HepG2 (cell line): Measurements from ENCODE around the gene CUL4B. TPM values are rescaled to one million over a fixed set of nuclear protein-coding genes. Genes with fewer than 3 reads are reported as not detected.
A peak's percentile ranks its signal among the peaks of the same experiment; 100 is the strongest.

Source experiments
- EED ChIP-seq: sonication (generic); formaldehyde crosslinking; IDR thresholded peaks from 2 replicates; pipeline ENCODE4 v1.5.0; 2020; ENCODE audit warnings: mild to moderate bottlenecking, missing genetic modification reagents
- MXD4 ChIP-seq: IDR thresholded peaks from 2 replicates; pipeline ENCODE4 v1.6.1; 2016; ENCODE audit warnings: mild to moderate bottlenecking, missing biosample characterization, missing genetic modification reagents
- NFYB ChIP-seq: sonication (generic); formaldehyde crosslinking; IDR thresholded peaks from 2 replicates; pipeline ENCODE4 v1.4.0; 2020; ENCODE audit warnings: missing genetic modification reagents
- PPARG ChIP-seq: conservative IDR thresholded peaks from 2 replicates; pipeline ENCODE4 v1.6.1; 2016; ENCODE audit warnings: missing biosample characterization, missing genetic modification reagents
- RARG ChIP-seq: sonication (generic); formaldehyde crosslinking; IDR thresholded peaks from 2 replicates; pipeline ENCODE4 v1.4.0; 2020; ENCODE audit warnings: low read depth, mild to moderate bottlenecking, missing genetic modification reagents
- SMARCE1 ChIP-seq: fragments of 450-650 bp; IDR thresholded peaks from 2 replicates; pipeline ENCODE4 v1.6.1; 2017; ENCODE audit warnings: borderline replicate concordance
- TOE1 ChIP-seq: sonication (generic); formaldehyde crosslinking; IDR thresholded peaks from 2 replicates; pipeline ENCODE4 v1.4.0; 2020; ENCODE audit warnings: mild to moderate bottlenecking, missing genetic modification reagents
- WIZ ChIP-seq: sonication (generic); formaldehyde crosslinking; IDR thresholded peaks from 2 replicates; pipeline ENCODE4 v1.5.1; 2020; ENCODE audit warnings: mild to moderate bottlenecking, missing genetic modification reagents
- ZFP62 ChIP-seq: sonication (generic); formaldehyde crosslinking; IDR thresholded peaks from 2 replicates; pipeline ENCODE4 v1.4.0; 2020; ENCODE audit warnings: missing genetic modification reagents
- ZNF260 ChIP-seq: sonication (generic); formaldehyde crosslinking; IDR thresholded peaks from 2 replicates; pipeline ENCODE4 v1.4.0; 2020; ENCODE audit warnings: missing genetic modification reagents, low read depth, mild to moderate bottlenecking, borderline replicate concordance
- ZNF570 ChIP-seq: sonication (generic); formaldehyde crosslinking; IDR thresholded peaks from 2 replicates; pipeline ENCODE4 v1.4.0; 2020; ENCODE audit warnings: mild to moderate bottlenecking, missing genetic modification reagents, borderline replicate concordance
- ZNF614 ChIP-seq: IDR thresholded peaks from 2 replicates; pipeline ENCODE4 v1.6.1; 2018; ENCODE audit warnings: missing biosample characterization, missing genetic modification reagents, inconsistent platforms, borderline replicate concordance
- ZNF670 ChIP-seq: sonication (generic); formaldehyde crosslinking; IDR thresholded peaks from 2 replicates; pipeline ENCODE4 v1.8.0; 2022; ENCODE audit warnings: mild to moderate bottlenecking, missing genetic modification reagents, borderline replicate concordance
- ZNF776 ChIP-seq: sonication (generic); formaldehyde crosslinking; IDR thresholded peaks from 2 replicates; pipeline ENCODE4 v1.4.0; 2020; ENCODE audit warnings: mild to moderate bottlenecking, missing genetic modification reagents
- ZXDC ChIP-seq: sonication (generic); formaldehyde crosslinking; IDR thresholded peaks from 2 replicates; pipeline ENCODE4 v1.5.0; 2020; ENCODE audit warnings: mild to moderate bottlenecking, missing genetic modification reagents
- polyA plus RNA-seq, 8 experiments: library from polyadenylated mRNA; depleted of rRNA in 3 of 8; stranded (reverse) in 7 of 8; unstranded in 1 of 8; fragments of >200 nt; fragmentation: Illumina TruSeq in 4 of 8; extraction: Trizol in 4 of 8; gene quantifications; 2 replicates each; pipeline versions ENCODE4 v1.2.1 to v1.2.3, GENCODE V29; 2011 to 2016; ENCODE audit warnings: low read depth in 4 of 8, missing spikeins in 1 of 8, mixed read lengths in 1 of 8; ENCODE audit not compliant: insufficient read depth in 1 of 8
- total RNA-seq, 5 experiments: library from RNA; depleted of rRNA; stranded (reverse); fragments of >200 nt; fragmentation: Illumina TruSeq; extraction: Trizol; gene quantifications; 2 replicates each; pipeline ENCODE4 v1.2.3, GENCODE V29; 2016; ENCODE audit warnings: low read depth in 1 of 5
- TF ChIP-seq, protein P1 (sequence below): sonication (generic); formaldehyde crosslinking; IDR thresholded peaks from 2 replicates; pipeline ENCODE4 v1.4.0; 2020; ENCODE audit warnings: missing genetic modification reagents
- TF ChIP-seq, protein P2 (sequence below): sonication (generic); formaldehyde crosslinking; IDR thresholded peaks from 2 replicates; pipeline ENCODE4 v1.4.0; 2020; ENCODE audit warnings: mild to moderate bottlenecking, missing genetic modification reagents

The CUL4B gene
- total and polyA plus RNA-seq, 2 of the 13 experiments (the other 11 are each of a cell fraction or from before 2014, with no cell fraction given), result 21.6 to 28.5 TPM

GRCh38 chrX:120485638-120486520 is 74.9 kb downstream of the CUL4B start (continued):
- TF ChIP-seq ZXDC (CRISPR knock-in tag) (0 out of 2 replicates have a peak, but pooled peaks have one; percentile 60), MXD4 (no peak), ZNF614 (CRISPR knock-in tag) (0 out of 2 replicates have a peak, but pooled peaks have one; percentile 26), EED (CRISPR knock-in tag) (no peak), ZNF776 (no peak), TOE1 (no peak), SMARCE1 (no peak), ZNF670 (no peak), ZNF260 (CRISPR knock-in tag) (no peak), RARG (CRISPR knock-in tag) (no peak), ZFP62 (CRISPR knock-in tag) (no peak), ZNF570 (no peak), PPARG (no peak), WIZ (CRISPR knock-in tag) (no peak), NFYB (CRISPR knock-in tag) (no peak)
- TF ChIP-seq, protein P1, sequence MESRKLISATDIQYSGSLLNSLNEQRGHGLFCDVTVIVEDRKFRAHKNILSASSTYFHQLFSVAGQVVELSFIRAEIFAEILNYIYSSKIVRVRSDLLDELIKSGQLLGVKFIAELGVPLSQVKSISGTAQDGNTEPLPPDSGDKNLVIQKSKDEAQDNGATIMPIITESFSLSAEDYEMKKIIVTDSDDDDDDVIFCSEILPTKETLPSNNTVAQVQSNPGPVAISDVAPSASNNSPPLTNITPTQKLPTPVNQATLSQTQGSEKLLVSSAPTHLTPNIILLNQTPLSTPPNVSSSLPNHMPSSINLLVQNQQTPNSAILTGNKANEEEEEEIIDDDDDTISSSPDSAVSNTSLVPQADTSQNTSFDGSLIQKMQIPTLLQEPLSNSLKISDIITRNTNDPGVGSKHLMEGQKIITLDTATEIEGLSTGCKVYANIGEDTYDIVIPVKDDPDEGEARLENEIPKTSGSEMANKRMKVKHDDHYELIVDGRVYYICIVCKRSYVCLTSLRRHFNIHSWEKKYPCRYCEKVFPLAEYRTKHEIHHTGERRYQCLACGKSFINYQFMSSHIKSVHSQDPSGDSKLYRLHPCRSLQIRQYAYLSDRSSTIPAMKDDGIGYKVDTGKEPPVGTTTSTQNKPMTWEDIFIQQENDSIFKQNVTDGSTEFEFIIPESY (CRISPR knock-in tag), result no peak
- TF ChIP-seq, protein P2, sequence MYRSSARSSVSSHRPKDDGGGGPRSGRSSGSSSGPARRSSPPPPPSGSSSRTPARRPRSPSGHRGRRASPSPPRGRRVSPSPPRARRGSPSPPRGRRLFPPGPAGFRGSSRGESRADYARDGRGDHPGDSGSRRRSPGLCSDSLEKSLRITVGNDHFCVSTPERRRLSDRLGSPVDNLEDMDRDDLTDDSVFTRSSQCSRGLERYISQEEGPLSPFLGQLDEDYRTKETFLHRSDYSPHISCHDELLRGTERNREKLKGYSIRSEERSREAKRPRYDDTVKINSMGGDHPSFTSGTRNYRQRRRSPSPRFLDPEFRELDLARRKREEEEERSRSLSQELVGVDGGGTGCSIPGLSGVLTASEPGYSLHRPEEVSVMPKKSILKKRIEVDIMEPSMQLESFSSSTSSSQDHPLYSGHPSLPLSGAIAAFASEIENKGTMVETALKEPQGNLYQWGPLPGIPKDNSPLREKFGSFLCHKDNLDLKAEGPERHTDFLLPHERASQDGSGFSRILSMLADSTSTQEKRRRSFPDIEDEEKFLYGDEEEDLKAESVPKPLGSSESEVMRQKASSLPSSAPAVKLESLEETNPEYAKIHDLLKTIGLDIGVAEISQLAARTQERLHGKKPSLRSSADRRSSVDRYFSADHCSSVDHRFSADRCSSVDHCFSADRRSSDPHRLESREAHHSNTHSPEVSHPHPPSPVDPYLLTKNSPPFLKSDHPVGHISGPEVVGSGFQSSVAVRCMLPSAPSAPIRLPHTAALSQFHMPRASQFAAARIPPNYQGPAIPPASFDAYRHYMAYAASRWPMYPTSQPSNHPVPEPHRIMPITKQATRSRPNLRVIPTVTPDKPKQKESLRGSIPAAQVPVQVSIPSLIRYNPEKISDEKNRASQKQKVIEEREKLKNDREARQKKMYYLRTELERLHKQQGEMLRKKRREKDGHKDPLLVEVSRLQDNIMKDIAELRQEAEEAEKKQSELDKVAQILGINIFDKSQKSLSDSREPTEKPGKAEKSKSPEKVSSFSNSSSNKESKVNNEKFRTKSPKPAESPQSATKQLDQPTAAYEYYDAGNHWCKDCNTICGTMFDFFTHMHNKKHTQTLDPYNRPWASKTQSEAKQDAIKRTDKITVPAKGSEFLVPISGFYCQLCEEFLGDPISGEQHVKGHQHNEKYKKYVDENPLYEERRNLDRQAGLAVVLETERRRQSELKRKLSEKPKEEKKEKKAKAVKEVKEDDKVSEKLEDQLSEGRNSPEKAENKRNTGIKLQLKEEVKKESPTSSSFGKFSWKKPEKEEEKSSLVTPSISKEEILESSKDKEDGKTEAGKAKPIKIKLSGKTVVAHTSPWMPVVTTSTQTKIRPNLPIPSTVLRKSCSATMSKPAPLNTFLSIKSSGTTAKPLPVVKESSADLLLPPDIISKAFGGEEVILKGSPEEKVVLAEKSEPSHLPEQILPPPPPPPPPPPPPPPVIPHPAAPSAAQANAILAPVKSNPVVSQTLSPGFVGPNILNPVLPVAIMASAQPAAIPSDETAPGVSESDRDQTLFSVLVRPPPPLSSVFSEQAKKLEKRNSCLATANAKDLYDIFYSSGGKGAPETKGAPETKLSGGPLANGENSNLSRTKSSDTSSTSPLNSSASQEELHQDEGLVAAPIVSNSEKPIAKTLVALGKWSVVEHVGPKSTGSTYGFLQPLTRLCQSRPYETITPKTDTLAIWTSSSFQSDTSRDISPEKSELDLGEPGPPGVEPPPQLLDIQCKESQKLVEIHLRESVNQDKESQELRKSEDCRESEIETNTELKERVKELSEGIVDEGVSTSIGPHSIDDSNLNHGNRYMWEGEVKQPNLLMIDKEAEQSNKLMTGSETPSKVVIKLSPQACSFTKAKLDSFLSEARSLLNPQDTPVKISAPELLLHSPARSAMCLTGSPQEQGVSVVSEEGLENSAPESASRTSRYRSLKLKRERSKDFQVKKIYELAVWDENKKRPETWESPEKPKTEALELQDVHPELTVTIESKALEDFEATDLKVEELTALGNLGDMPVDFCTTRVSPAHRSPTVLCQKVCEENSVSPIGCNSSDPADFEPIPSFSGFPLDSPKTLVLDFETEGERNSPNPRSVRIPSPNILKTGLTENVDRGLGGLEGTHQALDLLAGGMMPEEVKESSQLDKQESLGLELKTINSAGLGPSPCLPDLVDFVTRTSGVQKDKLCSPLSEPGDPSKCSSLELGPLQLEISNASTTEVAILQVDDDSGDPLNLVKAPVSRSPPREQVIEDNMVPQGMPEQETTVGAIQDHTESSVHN (CRISPR knock-in tag), result no peak
